Islet precursor cell (in vitro differentiated cells): ENCODE data around the gene PATL1.
"Not testable (repeated sequence)": the region's sequence is repeated elsewhere in the genome, so short reads cannot be mapped to it uniquely, and the experiment has no call there.

Experiments used
- DNase-seq: peaks from one replicate; pipeline ENCODE4 v3.0.0-alpha.2; 2018

PATL1 gene

GRCh38 chr11:59673291-59673690, 4.5 kb upstream of the PATL1 start:
- DNase-seq, result no peak

GRCh38 chr11:59671471-59671870, 2.6 kb upstream of the PATL1 start:
- DNase-seq, result no peak

- DNase-seq, result no peak
These were observed 773 bp upstream of the PATL1 start for GRCh38 chr11:59669611-59670009.

GRCh38 chr11:59668188-59668949, 468 bp downstream of the PATL1 start:
- peak; percentile 83 for DNase-seq

DNA sequence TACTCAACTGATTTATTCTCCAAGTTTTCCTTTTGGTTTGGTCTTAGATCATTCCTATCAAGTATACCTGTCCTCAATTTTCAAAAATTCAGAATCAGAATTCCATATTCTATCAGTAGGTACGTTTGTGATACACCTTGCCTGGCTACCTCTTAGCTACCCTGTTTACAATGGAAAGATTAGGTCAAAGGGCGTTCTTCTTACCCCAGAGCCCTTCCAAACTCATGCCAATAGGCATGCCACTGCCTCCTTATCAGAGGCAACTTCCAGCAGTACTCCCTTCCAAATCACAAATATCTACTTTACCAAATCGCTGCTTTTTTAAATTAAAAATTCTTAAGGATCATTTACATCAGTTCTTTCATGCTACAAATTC, 1.0 kb downstream of the PATL1 start:
- no peak for DNase-seq

GRCh38 chr11:59666969-59667368, 1.9 kb downstream of the PATL1 start:
- DNase-seq, result no peak

DNA sequence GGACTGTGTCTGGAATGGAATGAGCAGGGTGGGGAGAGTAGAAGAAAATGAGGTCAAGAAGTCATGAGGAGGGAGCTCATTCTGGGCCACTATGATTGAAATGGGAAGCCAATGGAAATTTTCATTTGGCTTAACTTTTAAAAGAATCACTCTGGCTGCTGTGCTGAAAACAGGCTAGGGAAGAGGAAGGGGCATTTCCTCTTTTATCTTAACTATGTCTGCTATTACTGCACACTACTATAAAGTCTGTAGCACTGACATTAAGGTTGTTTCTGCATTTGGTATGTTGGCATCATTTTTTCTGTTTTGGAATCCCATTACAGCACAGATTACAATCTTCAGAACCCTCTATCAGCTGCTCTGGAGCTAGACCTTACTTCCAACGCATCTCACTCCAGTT, 8.2 kb downstream of the PATL1 start:
- no peak for DNase-seq

DNA sequence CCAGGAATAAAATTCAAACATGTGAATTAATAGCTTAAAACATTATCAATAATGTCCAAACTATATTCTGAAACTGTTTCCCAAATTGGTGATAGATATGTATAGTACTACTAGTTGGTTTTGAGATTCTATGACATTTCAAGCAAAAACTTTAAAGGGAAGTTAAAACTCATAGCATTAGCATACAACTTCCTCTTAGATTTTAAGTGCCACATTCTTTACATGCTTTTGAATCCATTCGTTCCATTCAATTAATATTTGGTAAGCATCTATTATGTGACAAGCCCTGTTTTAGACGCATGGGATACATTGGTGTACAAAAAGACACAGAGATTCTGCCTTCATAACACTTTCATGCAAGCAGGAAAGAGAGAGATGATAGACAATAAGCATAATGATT, 8.9 kb downstream of the PATL1 start:
- DNase-seq, result no peak

DNA sequence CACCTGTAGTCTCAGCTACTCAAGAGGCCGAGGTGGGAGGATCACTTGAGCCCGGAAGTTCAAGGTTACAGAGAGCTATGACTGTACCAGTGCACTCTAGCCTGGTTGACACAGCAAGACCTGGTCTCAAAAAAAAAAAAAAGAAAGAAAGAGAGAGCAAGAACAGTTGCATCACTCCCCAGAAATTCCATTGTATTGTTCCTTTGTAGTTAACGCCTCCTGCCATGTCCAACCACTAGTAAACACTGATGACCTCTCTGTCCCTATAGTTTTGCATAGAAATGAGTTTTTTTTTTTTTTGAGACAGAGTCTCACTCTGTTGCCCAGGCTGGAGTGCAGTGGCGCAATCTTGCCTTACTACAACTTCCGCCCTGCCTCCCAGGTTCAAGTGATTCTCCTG, 10.8 kb downstream of the PATL1 start:
- no peak for DNase-seq

DNA sequence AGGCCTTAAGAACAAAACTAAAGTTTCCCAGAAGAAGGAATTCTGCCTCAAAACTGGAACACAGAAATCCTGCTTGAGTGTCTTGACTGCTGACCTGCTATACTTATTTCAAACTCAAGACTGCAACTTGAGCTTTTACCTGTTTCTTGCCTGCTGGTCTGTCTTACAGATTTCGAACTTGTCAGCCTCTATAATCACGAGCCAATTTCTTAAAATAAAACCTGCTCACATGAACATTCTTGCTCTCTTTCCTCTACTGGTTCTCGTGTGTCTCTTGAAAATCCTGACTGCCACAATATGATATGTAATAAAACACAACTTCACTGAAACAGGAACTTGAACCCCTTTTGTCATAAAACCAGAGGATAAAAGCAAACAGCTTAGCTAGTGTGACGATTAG, 13.9 kb downstream of the PATL1 start:
- DNase-seq, result no peak

- no peak for DNase-seq
These were observed 21.4 kb downstream of the PATL1 start for GRCh38 chr11:59647245-59647980.

DNA sequence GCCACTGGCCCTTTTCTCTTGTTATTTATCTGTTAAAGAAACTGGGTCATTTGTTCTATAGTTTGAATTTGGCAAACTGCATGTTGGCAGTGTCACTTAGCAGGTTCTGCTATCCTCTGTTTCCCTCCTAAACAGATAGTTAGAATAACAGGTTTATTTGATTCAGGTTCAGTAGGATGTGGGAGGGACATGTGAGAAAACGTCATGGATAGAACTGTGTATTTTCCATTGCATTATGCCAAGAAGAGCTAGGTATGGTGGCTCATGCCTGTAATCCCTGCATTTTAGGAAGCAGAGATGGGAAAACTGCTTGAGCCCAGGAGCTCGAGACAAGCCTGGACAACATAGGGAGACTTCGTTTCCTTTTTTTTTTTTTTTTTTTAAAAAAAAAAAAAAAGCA, 24.3 kb downstream of the PATL1 start:
- no peak for DNase-seq

GRCh38 chr11:59643390-59643789, 25.4 kb downstream of the PATL1 start:
- no peak for DNase-seq

DNA sequence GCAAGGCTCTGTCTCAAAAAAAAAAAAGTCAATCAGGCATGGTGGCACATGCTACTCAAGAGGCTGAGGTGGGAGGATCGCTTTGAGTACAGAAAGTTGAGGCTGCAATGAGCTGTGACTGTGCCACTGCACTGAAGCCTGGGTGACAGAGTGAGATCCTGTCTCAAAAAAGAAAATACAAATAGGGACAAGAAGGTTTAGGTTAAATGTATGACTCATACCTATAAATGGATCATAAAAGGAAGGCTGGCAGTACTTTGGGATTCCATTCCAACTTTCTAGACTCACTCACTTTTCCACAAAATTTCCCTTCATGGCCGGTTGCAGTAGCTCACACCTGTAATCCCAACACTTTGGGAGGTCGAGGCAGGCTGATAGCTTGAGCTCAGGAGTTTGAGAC, 27.7 kb downstream of the PATL1 start:
- DNase-seq, result no peak

DNA sequence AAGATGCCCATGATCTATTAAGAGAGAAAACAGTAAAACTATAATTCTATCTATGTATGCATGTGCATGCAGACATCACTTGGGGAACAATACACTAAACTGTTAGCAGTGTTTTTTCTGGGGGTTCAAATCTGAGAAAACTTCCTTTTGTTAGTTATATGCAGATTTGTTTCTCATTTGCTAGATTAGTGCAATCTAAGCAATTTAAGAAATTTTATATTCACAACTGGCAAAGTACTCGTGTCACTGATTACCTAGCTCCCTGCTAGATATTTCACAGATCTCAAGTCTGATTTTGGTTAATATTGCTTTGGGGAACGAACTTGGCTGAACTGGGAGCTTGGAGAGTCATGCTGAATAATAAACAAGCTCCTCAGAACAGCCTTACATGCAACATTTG, 38.3 kb downstream of the PATL1 start:
- no peak for DNase-seq

DNA sequence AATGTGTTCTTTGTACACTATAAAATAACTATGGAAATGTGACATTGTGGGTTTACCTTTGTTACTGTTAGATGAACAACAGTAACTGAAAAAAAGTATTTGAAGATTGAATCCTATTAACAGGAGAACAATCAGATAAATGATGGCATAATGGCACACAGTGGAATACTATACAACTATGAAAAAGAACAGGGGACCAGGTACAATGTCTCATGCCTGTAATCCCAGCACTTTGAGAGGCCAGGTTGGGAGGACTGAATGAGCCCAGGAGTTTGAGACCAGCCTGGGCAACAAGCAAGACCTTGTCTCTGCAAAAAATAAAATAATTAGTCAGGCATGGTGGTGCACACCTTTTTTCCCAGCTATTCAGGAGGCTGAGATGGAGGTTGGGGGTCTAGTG, 38.8 kb downstream of the PATL1 start:
- no peak for DNase-seq

GRCh38 chr11:59626969-59627368, 41.9 kb downstream of the PATL1 start:
- DNase-seq, result not testable (repeated sequence)

- peak; percentile 57 for DNase-seq
These were observed 43.1 kb downstream of the PATL1 start for GRCh38 chr11:59625703-59626102.

DNA sequence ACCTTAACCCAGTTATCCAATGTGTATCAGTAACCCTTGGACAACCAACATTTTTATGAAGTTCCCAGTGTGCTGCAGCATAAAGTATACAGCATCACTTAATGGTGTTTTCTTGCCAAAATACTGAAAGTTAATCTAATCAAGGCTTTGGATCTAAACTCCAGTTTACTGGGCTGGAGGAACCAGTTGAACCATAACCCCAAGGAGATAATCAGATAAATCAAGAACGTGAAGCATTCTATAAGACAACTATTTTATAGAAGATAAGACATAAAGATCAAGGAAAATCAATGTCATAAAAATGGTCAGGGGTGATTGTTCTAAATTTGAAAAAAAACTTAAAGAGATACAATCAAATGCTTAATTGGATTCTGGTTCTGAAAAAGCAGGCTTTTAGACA, 51.0 kb downstream of the PATL1 start:
- DNase-seq, result no peak

DNA sequence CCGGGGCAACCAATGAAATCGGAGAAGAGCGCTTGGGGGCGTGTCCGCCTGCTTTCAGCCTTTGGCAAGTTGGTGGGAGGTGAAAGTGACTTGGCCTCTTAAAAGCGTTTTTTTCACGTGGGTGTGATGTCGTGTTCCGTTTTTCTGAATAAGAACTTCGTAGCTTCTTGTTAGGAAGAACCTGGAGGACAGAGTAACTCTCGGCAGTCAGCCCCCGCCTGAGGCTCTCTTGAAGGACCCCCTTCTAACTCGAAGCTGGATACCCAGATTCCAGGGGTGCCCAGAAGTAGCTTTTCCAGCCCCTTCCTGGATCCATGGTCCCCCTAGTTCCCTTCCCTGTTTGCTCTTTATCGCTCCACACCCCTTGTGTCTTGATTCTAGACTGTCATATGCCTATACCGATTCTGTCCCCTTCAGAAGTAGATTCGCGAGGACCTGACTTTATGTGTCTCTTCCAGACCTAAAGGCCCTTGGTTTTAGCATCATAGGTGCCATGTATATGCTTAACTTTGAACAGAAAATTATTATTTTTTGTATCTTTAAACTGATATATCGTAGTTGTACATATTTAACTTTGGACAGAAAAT, 52.3 kb downstream of the PATL1 start:
- DNase-seq, result no peak

GRCh38 chr11:59615637-59616395, 53.0 kb downstream of the PATL1 start, which contains the start of gene OSBP:
OSBP (minus strand) TSS chr11:59615774; CDS start chr11:59615664, 110 bp downstream.
- peak; percentile 100 for DNase-seq

GRCh38 chr11:59615120-59615636, 53.7 kb downstream of the PATL1 start:
- peak; percentile 71 for DNase-seq
